ENCODE measurements around the gene LTBP1. TPM values are rescaled to one million over a fixed set of nuclear protein-coding genes. Genes with fewer than 3 reads are reported as not detected.

LTBP1 gene
- total and polyA plus RNA-seq, 10 of the 15 experiments (the other 5 are each of a cell fraction or from before 2014, with no cell fraction given) = 0.01 to 0.28 (median 0.12) TPM; not detected in 2

DNA sequence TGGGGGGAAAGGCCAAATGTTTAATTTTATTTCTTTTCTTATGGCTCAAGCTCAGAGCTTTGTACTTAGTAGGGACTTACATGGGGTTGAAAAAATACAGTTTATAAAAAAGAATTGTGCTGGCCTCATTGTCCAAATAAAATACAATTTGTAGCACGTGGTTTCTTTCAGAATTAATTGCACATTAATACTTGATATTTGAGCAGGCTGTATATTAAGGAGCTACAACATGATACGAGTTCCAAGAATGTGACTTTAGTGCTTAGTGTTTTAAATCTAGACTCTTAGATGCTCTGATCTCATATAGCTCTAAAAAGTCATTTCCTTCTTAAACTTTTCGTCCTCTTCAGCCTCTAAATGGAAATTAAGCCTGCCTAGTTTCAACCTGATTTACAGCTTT is 483.3 kb downstream of the LTBP1 start:
- Histone ChIP-seq H3K27ac (ENCODE audit: control insufficient read depth, insufficient read depth) (no peak overlapping the region), H3K4me1 (ENCODE audit: control insufficient read depth, insufficient read depth, low read length) (no peaks in the 10 kb centered on the region), H3K27me3 (replicated peaks in 1 of 2; ENCODE audit: control insufficient read depth in 2 of 2, insufficient read depth in 2 of 2, low read length in 1 of 2) (no peaks in the 10 kb centered on the region), H2AFZ (ENCODE audit: control insufficient read depth, low read depth, low read length) (no peak overlapping the region), H3K4me3 (no peak overlapping the region), H3K79me2 (ENCODE audit: control insufficient read depth, insufficient read depth, low read length) (no peaks in the 10 kb centered on the region), H4K20me1 (ENCODE audit: control insufficient read depth, insufficient read depth) (no peaks in the 10 kb centered on the region), H3K9me3 (replicated peaks; ENCODE audit: control insufficient read depth, insufficient read depth, low read length) (no peaks in the 10 kb centered on the region), H3K9ac (ENCODE audit: control insufficient read depth, insufficient read depth, low read length) (no peak overlapping the region), H3K4me2 (ENCODE audit: control insufficient read depth, insufficient read depth) (no peak overlapping the region), H3K36me3 (ENCODE audit: control insufficient read depth in 2 of 2, insufficient read depth in 2 of 2, low read length in 1 of 2) (no peaks in the 10 kb centered on the region)
- intact Hi-C loops (cut with micrococcal nuclease; ENCODE audit: unreplicated experiment) (no loop called here), in situ Hi-C loops (cut with MboI) (no loop called here)
- CTCF ChIA-PET = interaction anchor here (0.8 to 1.0 kb wide), 2 partner anchors 10 to 23 kb away, joined by 3 to 4 read pairs; no protein-coding TSS in a partner anchor
- 11% methylated on average over 3 of the region's 3 CpGs for WGBS (ENCODE audit: insufficient coverage, insufficient replicate concordance, low lambda C conversion rate, missing lambda C conversion rate)
- TF ChIP-seq, protein P1, sequence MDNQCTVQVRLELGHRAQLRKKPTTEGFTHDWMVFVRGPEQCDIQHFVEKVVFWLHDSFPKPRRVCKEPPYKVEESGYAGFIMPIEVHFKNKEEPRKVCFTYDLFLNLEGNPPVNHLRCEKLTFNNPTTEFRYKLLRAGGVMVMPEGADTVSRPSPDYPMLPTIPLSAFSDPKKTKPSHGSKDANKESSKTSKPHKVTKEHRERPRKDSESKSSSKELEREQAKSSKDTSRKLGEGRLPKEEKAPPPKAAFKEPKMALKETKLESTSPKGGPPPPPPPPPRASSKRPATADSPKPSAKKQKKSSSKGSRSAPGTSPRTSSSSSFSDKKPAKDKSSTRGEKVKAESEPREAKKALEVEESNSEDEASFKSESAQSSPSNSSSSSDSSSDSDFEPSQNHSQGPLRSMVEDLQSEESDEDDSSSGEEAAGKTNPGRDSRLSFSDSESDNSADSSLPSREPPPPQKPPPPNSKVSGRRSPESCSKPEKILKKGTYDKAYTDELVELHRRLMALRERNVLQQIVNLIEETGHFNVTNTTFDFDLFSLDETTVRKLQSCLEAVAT (IDR thresholded peaks at IDR 0.05) = no peak
- no peak for TF ChIP-seq BACH1 (IDR thresholded peaks at IDR 0.05; ENCODE audit: borderline replicate concordance)
- no peak for TF ChIP-seq ZNF217 (IDR thresholded peaks at IDR 0.05)
- TF ChIP-seq, protein P2, sequence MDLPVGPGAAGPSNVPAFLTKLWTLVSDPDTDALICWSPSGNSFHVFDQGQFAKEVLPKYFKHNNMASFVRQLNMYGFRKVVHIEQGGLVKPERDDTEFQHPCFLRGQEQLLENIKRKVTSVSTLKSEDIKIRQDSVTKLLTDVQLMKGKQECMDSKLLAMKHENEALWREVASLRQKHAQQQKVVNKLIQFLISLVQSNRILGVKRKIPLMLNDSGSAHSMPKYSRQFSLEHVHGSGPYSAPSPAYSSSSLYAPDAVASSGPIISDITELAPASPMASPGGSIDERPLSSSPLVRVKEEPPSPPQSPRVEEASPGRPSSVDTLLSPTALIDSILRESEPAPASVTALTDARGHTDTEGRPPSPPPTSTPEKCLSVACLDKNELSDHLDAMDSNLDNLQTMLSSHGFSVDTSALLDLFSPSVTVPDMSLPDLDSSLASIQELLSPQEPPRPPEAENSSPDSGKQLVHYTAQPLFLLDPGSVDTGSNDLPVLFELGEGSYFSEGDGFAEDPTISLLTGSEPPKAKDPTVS (IDR thresholded peaks at IDR 0.05; ENCODE audit: low read depth, low read length) = no peak
- TF ChIP-seq SUPT20H (IDR thresholded peaks at IDR 0.05; ENCODE audit: borderline replicate concordance, control insufficient read depth, low read depth, low read length) = no peak
- TF ChIP-seq GATAD2B (conservative IDR thresholded peaks at IDR 0.05; ENCODE audit: low read depth) = no peak
- TF ChIP-seq, protein P3, sequence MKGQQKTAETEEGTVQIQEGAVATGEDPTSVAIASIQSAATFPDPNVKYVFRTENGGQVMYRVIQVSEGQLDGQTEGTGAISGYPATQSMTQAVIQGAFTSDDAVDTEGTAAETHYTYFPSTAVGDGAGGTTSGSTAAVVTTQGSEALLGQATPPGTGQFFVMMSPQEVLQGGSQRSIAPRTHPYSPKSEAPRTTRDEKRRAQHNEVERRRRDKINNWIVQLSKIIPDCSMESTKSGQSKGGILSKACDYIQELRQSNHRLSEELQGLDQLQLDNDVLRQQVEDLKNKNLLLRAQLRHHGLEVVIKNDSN (IDR thresholded peaks at IDR 0.05; ENCODE audit: borderline replicate concordance, extremely low read length, insufficient read depth, low read depth, low read length) = no peak
- no peak for TF ChIP-seq NFYB (IDR thresholded peaks at IDR 0.05; ENCODE audit: insufficient read depth, low read depth, low read length)
- no peak for TF ChIP-seq HDAC6 (IDR thresholded peaks at IDR 0.05; ENCODE audit: unreplicated experiment)
- no peak for TF ChIP-seq ZBED1 (IDR thresholded peaks at IDR 0.05; ENCODE audit: borderline replicate concordance)
- TF ChIP-seq MTA3 (IDR thresholded peaks at IDR 0.05; ENCODE audit: borderline replicate concordance, low read length) = no peak
- TF ChIP-seq ZNF274 (IDR thresholded peaks at IDR 0.05; ENCODE audit: insufficient read depth, insufficient read length) = no peak
- no peak for TF ChIP-seq STAT1 (conservative IDR thresholded peaks at IDR 0.05)
- TF ChIP-seq, protein P4, sequence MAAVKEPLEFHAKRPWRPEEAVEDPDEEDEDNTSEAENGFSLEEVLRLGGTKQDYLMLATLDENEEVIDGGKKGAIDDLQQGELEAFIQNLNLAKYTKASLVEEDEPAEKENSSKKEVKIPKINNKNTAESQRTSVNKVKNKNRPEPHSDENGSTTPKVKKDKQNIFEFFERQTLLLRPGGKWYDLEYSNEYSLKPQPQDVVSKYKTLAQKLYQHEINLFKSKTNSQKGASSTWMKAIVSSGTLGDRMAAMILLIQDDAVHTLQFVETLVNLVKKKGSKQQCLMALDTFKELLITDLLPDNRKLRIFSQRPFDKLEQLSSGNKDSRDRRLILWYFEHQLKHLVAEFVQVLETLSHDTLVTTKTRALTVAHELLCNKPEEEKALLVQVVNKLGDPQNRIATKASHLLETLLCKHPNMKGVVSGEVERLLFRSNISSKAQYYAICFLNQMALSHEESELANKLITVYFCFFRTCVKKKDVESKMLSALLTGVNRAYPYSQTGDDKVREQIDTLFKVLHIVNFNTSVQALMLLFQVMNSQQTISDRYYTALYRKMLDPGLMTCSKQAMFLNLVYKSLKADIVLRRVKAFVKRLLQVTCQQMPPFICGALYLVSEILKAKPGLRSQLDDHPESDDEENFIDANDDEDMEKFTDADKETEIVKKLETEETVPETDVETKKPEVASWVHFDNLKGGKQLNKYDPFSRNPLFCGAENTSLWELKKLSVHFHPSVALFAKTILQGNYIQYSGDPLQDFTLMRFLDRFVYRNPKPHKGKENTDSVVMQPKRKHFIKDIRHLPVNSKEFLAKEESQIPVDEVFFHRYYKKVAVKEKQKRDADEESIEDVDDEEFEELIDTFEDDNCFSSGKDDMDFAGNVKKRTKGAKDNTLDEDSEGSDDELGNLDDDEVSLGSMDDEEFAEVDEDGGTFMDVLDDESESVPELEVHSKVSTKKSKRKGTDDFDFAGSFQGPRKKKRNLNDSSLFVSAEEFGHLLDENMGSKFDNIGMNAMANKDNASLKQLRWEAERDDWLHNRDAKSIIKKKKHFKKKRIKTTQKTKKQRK (IDR thresholded peaks at IDR 0.05; ENCODE audit: low read depth, low read length) = no peak
- RAD21 ChIA-PET (ENCODE audit: unreplicated experiment) = no interaction called here
- DNase-seq (ENCODE audit: low read depth, low spot score) (no peak), FAIRE-seq (no peak), ATAC-seq (no peak)
- SMC1A ChIA-PET (ENCODE audit: uncharacterized antibody, unreplicated experiment) = interaction anchor here (1.1 to 1.2 kb wide), 2 partner anchors 11 to 55 kb away, joined by 3 read pairs; no protein-coding TSS in a partner anchor
- BruUV-seq (replicated peaks) = no TSS peak
- POLR2A ChIA-PET = no interaction called here

Data from GM12878 (cell line).